Measurements from ENCODE around the gene LHPP.

GRCh38 chr10:124643330-124644009 lies 181.8 kb downstream of the LHPP start:
- TF ChIP-seq CTCF (IDR thresholded peaks at IDR 0.05) (no peak), POLR2A (IDR thresholded peaks at IDR 0.05) (no peak), POLR2AphosphoS5 (IDR thresholded peaks at IDR 0.05) (no peak)
